SIG-M5 (cell line): Measurements from ENCODE around the gene SLC25A48.

Experiments
- DNase-seq: peaks from one replicate; lab custom pipeline; 2025; lab: John Stamatoyannopoulos, UW

The SLC25A48 gene

DNA sequence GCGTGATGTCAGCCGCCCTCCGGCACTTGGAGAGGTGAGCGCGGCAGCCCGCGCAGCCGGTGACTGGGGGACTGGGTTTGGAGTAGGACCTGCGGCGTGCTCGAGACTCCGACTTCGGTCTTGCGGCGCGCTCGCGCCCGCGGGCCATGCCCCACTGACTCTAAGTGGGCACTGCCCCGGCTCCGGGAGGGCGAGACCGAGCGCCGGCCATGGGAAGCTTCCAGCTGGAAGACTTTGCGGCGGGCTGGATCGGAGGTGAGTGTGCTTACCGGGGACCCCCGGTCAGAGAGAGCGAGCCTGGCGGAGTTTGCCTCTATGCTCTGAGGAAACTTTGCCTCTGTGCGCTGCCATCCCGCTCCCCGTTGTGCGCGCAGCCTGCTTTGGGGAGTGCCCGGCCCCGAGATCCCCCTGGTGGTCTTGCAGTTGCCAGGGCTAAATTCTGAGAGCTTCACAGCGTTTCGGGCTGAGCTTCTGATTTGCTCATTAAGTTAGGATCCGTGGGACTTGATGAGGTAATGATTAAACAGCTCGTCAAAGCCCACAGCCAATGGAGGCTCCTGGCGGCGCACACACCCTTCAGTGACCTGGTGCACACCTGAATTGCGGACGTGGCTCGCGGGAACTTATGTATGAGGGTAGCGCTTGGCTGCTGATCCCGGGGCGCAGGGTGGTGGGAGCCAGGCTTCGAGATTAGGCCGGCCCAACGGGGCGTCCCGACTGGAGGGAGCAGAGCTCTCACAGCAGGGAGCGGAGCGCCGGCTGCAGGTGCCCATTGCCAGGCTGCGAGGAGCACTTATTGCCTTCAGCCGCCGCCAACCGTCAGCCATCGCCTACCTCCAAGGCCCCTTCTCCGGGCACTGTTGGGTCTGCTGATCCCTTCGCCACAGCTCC lies at the start of gene SLC25A48:
Gene SLC25A48 (plus strand): TSS at position 25 of the 891 bp plus-strand sequence. CDS start 185 bp downstream, at position 210.
- DNase-seq = no peak

- no peak for DNase-seq
Measured at GRCh38 chr5:135800656-135801055, 33.8 kb upstream of the SLC25A48 start.

DNA sequence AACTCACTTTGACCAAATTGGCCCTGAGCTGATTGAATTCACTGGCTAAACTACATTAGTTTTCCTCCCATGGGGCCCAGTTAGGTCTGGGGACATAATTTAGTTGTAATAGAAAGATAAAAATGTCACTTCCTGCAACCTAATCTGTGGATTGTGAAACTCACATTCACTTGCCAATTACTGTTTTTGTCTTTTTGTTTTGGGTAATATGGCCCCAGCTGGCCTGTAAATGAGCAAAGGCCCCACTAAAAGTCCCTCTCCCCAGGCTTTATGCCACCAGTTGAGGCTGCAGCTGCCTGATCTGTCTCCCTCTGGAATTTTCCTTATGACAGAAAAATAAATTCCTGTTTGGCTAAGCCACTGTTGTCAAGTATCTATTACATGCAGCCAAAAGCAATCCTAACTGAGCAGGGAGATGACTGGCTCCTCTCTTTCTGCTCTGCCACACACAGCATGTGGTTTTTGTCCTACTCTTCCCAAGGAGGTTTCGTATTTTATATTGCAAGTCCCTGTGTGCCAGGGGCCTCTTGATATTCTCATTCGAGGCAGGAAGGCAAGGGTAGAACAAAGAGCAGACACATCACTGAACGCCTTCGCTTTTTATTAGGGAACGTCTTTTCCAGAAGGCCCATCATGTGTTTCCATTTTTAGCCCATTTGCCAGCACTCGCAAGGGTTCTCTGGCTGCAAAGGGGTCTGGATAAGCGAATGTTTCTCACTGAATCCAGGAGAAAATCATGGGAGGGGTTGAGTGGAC lies 24.1 kb upstream of the SLC25A48 start:
- no peak for DNase-seq

DNA sequence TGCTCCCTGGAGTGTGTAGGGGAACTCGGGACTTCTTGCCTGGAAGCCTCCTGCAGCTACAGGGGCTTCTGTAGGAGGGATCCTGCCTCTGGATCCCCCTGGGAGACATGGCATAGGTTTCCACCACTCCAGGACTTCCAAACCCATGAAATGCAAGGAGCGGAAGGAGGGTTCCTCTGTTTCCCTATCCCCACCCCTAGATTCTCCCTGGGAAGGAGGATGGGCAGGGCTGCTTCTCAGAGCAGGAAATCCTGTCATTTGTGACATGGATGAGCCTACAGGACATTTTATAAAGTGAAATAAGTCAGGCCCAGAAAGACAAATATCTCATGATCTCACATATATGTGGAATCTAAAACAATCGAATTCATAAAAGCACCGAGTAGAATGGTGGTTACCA lies 23.5 kb upstream of the SLC25A48 start:
- DNase-seq = no peak

DNA sequence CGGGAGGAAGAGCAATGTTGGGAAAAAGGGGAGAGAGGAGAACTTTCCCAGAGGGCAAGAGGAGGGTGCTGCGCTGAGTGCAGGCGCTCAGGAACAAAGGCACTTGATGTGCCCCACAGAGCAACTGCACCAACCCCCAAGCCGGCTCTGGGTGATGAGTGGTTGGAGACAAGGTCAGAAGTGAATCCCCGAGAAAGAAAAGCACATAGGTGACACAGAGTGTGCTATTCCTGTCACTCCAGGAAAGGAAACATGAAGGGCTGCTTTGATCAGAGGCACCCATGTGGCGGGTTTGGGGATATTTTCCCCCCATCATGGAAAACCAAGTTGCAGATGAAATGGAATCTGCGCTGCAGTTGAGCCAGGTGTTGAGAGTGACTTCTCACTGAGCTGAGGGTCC lies 20.7 kb upstream of the SLC25A48 start:
- DNase-seq = no peak

DNA sequence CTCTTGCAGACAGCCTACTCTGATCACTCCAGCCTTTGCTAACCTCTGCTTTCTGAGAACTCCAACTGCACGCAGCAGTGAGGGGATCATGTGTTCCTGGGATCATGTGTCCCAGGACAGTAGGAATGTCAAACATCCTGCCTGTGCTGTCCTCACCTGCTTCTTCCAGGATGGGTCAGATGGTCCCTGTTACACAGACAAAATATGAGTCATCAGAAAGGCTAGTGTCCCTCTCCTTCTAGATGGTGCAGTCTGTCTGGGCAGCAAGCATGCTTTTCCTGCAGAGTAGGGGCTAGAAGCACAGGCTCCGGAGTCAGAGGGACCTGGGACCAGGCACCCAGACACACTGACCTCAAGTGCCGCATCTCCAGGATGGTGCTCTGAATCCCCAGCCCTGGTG lies 20.1 kb upstream of the SLC25A48 start:
- no peak for DNase-seq

GRCh38 chr5:135814812-135815211 lies 19.7 kb upstream of the SLC25A48 start:
- no peak for DNase-seq

GRCh38 chr5:135821061-135821801 lies 13.2 kb upstream of the SLC25A48 start:
- no peak for DNase-seq

GRCh38 chr5:135821802-135822201 lies 12.7 kb upstream of the SLC25A48 start:
- DNase-seq = no peak

DNA sequence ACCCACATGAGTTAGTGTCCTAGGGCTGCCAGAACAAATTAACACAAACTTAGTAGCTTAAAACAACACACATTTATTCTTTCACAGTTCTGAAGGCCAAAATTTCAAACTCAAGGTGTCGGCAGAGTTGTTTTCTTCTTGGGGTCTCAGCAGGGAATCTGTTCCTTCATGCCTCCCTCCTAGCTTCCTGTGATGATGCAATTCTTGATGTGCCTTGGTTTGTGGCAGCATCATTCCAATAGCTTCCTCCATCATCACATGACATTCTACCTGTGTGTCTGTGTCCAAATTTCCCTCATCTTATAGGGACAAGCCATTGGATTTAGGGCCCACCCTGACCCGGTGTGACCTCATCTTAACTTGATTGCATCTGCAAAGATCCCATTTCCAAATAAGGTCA lies 12.2 kb upstream of the SLC25A48 start:
- DNase-seq = no peak

GRCh38 chr5:135822959-135823358 lies 11.5 kb upstream of the SLC25A48 start:
- DNase-seq = no peak

DNA sequence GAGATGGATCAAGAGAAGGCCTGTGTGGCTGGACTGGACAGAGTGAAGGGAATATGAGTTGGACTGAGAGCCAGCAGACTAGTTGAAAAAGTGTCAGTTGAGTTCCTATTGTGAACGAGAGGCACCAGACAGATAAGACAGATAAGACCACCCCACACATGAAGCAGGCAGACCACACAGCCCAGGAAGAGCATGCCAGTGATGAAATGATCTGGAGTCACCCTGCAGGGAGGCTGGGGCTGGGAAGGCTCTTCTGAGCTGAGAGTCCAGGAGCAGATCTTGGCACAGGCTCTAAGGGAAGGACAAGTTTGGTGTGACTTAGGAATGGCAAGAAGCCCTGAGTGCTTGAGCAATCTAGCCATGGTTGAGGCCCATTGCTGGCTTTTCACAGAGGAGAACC lies 10.6 kb upstream of the SLC25A48 start:
- DNase-seq = no peak

- no peak for DNase-seq
Measured at GRCh38 chr5:135824541-135825041, 9.9 kb upstream of the SLC25A48 start.

GRCh38 chr5:135825373-135826220 lies 8.9 kb upstream of the SLC25A48 start:
- no peak for DNase-seq

DNA sequence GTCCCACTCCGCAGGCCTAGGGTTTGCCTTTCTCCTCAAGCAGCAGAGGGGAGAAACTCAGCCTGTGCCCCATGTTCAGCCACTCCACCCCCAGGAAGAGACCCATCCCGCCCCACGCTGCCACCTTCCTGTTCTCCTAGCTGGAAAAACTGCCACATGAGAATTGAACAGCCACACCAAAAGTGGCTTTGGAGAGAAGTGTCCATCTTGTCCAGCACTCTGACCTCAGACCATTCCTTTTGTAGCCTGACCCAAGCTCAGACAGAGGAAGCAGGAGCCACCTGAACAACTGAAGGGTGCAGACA lies 8.3 kb upstream of the SLC25A48 start:
- DNase-seq = no peak

GRCh38 chr5:135826994-135827671 lies 7.3 kb upstream of the SLC25A48 start:
- DNase-seq = no peak

DNA sequence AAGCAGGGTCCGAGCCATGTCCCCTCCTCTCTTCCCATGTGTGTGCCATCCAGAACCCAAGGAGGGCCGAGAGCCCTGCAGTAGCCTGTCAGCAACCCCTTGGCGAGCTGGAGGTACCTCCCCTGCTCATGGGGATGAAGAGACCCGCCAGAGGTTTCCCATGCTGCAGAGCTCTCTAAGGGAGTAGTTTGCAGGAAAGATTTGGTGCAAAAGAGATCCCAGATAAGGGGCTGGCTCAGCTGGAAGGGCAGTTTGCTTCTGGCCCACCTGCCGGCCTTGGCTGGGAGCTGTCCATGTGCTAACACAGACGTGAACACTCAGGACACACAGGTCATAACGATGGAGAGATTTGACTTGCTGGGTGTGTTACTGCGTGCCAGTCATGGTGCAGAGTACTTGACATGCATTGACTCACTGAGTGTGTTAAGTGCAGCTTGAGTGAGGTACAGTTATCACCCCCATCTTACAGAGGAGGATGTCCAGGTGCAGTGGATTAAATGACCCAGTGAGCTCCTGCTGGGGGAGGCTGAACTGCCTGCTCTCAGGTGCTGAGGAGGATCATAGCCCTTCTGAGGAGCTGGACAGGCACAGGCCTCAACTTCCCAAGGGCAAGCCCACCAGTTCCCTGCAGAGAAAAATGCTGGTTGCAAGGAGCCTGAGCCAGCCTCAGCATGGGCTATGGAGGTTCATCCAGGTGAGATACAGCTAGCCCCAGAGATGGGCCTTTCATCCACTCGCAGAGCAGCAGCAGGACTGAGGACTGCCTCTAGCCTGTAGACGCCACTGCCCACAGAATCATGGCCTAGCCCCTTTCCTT lies 6.3 kb upstream of the SLC25A48 start:
- no peak for DNase-seq

DNA sequence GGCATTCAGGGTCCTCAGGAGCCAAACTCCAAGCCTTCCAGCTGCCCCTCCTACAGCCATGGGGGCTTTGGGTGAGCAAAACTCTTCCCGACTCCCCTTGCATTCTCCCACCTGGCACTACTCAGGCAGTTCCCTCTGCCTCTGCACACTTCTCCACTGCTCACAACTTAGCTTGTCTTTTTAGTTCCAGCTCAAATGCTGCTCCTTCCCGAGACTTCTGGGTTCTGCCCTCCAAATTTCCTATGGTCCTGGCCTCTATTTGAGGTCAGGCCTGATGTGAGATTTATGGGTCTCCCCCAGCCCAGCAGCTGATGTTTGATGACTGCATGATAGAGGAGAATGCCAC lies 5.7 kb upstream of the SLC25A48 start:
- no peak for DNase-seq

- no peak for DNase-seq
Measured at GRCh38 chr5:135829179-135829578, 5.3 kb upstream of the SLC25A48 start.

GRCh38 chr5:135829681-135830383 lies 4.6 kb upstream of the SLC25A48 start:
- no peak for DNase-seq
